ENCODE data around the gene TOMM5. TPM values are rescaled to one million over a fixed set of nuclear protein-coding genes. Genes with fewer than 3 reads are reported as not detected.

TOMM5 gene
- total and polyA plus RNA-seq, 2 of the 13 experiments (the other 11 are each of a cell fraction or from before 2014, with no cell fraction given), result 147 to 315 TPM

- TF ChIP-seq E2F2 (CRISPR knock-in tag; IDR thresholded peaks at IDR 0.05; ENCODE audit: borderline replicate concordance) (peak; percentile 96; the same call in 1 of the 2 replicates), DNMT1 (CRISPR knock-in tag; IDR thresholded peaks at IDR 0.05) (peak; percentile 23; the same call in 1 of the 2 replicates), REST (IDR thresholded peaks at IDR 0.05; ENCODE audit: borderline replicate concordance in 1 of 2, low read depth in 1 of 2, low read length in 2 of 2) (0 out of 4 replicates have a peak, but pooled peaks of 1 of the 2 experiments have one; percentile 16), ZBTB34 (CRISPR knock-in tag; IDR thresholded peaks at IDR 0.05) (peak; percentile 64; the same call in 1 of the 2 replicates), ZNF280D (CRISPR knock-in tag; IDR thresholded peaks at IDR 0.05) (peak; percentile 58; the same call in 1 of the 2 replicates), SMYD3 (CRISPR knock-in tag; IDR thresholded peaks at IDR 0.05) (peak; percentile 77; the same call in 1 of the 2 replicates), ZNF703 (CRISPR knock-in tag; IDR thresholded peaks at IDR 0.05; ENCODE audit: borderline replicate concordance) (peak; percentile 84), CBFB (CRISPR knock-in tag; IDR thresholded peaks at IDR 0.05) (peak; percentile 68; the same call in 1 of the 2 replicates), ZNF446 (CRISPR knock-in tag; IDR thresholded peaks at IDR 0.05) (peak; percentile 89), ZNF225 (CRISPR knock-in tag; IDR thresholded peaks at IDR 0.05) (peak; percentile 90), ZC3H13 (CRISPR knock-in tag; IDR thresholded peaks at IDR 0.05) (peak; percentile 62; the same call in 1 of the 2 replicates), NKX3-1 (CRISPR knock-in tag; IDR thresholded peaks at IDR 0.05) (peak; percentile 96), NFKB2 (CRISPR knock-in tag; IDR thresholded peaks at IDR 0.05; ENCODE audit: borderline replicate concordance) (peak; percentile 89; the same call in 1 of the 2 replicates), ZNF382 (CRISPR knock-in tag; IDR thresholded peaks at IDR 0.05; ENCODE audit: borderline replicate concordance) (no peak), ZNF580 (CRISPR knock-in tag; IDR thresholded peaks at IDR 0.05; ENCODE audit: borderline replicate concordance, low read depth) (peak; percentile 96), SNAPC2 (CRISPR knock-in tag; IDR thresholded peaks at IDR 0.05) (peak; percentile 64; the same call in 1 of the 2 replicates), ZNF615 (CRISPR knock-in tag; IDR thresholded peaks at IDR 0.05; ENCODE audit: borderline replicate concordance) (0 out of 2 replicates have a peak, but pooled peaks have one; percentile 81), NR2C2 (CRISPR knock-in tag; IDR thresholded peaks at IDR 0.05; ENCODE audit: borderline replicate concordance) (peak; percentile 51)
These were observed at the start of gene TOMM5 (continued) for GRCh38 chr9:37592108-37592951.

Data from HepG2 (cell line).